Body of pancreas (tissue), 4 donors: ENCODE measurements around the gene CT45A5.
"Not testable (repeated sequence)": the region's sequence is repeated elsewhere in the genome, so short reads cannot be mapped to it uniquely, and the experiment has no call there.

ENCODE experiments used
- CTCF ChIP-seq, 7 experiments: fragments of 450-650 bp in 4 of 7; fragments of 200-600 bp in 3 of 7; sonication (generic) in 3 of 7; IDR thresholded peaks; one replicate each; pipeline ENCODE4 v1.5.1; 2016 to 2019; ENCODE audit warnings: antibody characterized with exemption in 7 of 7
- POLR2A ChIP-seq, 3 donors: fragments of 450-650 bp; IDR thresholded peaks; one replicate each; pipeline ENCODE4 v1.6.1; 2016; ENCODE audit warnings: antibody characterized with exemption in 3 of 3, mild to moderate bottlenecking in 2 of 3

GRCh38 chrX:135802687-135803086 is 17.4 kb upstream of the CT45A5 start, which contains the start of gene CT45A6:
- TF ChIP-seq CTCF, POLR2A (IDR thresholded peaks at IDR 0.05): not testable (repeated sequence)
